Left cardiac atrium (tissue), 4 donors: ENCODE data around the gene ACTR5. TPM values are rescaled to one million over a fixed set of nuclear protein-coding genes. Genes with fewer than 3 reads are reported as not detected.

Source experiments
- ATAC-seq, 2 donors: fragments of 200-7000 bp; cut with Tn5 transposase; one replicate each; pipeline ENCODE4 v1.9.1; 2020; ENCODE audit warnings: mild to moderate bottlenecking in 2 of 2, moderate library complexity in 2 of 2
- DNase-seq: peaks from one replicate; pipeline ENCODE4 v3.0.0-alpha.2; 2020
- intact Hi-C, 2 donors: fragments of 100-400 bp; cut with DNase I; formaldehyde crosslinking; loops; one replicate each; pipeline versions ENCODE4 v1.14.1 to v1.15.1; 2022 to 2023
- total RNA-seq, 2 donors: library from RNA; stranded (reverse); fragmentation: NEBNext Ultra II Directional; extraction: Animal tissue kit (Norgen Biotek cat#: 25700); gene quantifications; one replicate each; pipeline ENCODE4 v1.2.1, GENCODE V29; 2021
- donor health status: DM: no; HTN: yes; CAD: no.
- donor health status: DM: no; HTN: yes; CAD: no; lungs with severe emphysema.
- donor health status: DM: yes; HTN: yes; CAD: no.
- donor health status: Dilated cardiomyopathy.

The ACTR5 gene
- total RNA-seq, 2 donors from 2014 or later: 3.6 to 5.1 TPM

- DNase-seq (no peak), ATAC-seq (no peak)
- intact Hi-C loops: loop anchor here in 1 of 2 donors (5.0 kb wide), 1 partner anchor 80 kb away; no protein-coding TSS in a partner anchor
These were observed 20.6 kb upstream of the ACTR5 start for GRCh38 chr20:38727607-38728190.

DNA sequence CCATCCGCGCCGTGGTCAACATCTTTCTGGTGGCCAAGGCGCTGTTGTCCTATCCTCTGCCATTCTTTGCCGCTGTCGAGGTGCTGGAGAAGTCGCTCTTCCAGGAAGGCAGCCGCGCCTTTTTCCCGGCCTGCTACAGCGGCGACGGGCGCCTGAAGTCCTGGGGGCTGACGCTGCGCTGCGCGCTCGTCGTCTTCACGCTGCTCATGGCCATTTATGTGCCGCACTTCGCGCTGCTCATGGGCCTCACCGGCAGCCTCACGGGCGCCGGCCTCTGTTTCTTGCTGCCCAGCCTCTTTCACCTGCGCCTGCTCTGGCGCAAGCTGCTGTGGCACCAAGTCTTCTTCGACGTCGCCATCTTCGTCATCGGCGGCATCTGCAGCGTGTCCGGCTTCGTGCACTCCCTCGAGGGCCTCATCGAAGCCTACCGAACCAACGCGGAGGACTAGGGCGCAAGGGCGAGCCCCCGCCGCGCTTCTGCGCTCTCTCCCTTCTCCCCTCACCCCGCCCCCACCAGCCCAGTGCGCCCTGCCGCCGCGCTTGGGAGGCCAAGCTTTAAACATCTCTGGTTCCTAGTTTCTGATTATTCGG lies 20.0 kb upstream of the ACTR5 start:
- no peak for ATAC-seq
- DNase-seq: no peak
- intact Hi-C loops: loop anchor here in 1 of 2 donors (5.0 kb wide), 1 partner anchor 81 kb away; no protein-coding TSS in a partner anchor

DNA sequence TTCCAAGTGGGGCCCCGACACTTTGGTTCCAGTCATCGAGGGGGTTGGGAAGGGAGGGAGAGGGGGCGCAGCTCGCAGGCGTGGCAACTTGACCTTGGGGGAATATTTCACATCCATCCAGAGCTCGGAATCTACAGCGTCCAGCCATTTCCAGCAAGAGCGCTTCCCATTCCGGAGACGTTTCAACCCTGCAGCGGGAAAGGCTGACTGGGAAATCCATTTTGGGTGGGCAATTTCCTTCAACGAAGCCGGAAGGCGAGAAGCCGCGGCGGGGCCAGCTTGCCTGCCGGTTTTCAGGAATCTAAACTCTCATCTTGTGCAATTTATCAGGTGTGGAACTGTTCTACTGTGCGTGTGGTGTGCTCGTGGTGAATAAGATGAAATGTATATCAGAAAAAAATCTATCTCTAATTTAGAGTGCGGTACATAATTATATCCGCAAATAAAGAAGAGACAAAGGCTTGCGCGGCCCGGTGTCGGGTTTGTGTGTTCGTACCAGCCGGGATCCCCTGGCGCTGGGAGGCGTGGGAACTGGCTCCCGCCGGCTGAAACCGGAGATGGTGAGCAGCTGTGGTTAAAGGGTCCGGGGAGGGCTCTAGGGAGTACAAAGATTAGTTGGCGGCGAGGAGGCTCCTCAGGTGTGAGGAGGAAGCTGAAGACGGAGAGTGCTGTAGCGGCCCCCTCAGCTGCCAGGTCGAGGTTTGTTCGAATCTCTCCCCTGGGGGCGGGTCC lies 19.2 kb upstream of the ACTR5 start:
- DNase-seq: no peak
- intact Hi-C loops: loop anchor here in 1 of 2 donors (5.0 kb wide), 1 partner anchor 82 kb away; no protein-coding TSS in a partner anchor
- no peak for ATAC-seq

- DNase-seq (no peak), ATAC-seq (no peak)
- intact Hi-C loops: loop anchor here (2.0 to 5.0 kb wide), 2 partner anchors 82 to 83 kb away; no protein-coding TSS in a partner anchor
These were observed 18.5 kb upstream of the ACTR5 start for GRCh38 chr20:38729767-38730166.

DNA sequence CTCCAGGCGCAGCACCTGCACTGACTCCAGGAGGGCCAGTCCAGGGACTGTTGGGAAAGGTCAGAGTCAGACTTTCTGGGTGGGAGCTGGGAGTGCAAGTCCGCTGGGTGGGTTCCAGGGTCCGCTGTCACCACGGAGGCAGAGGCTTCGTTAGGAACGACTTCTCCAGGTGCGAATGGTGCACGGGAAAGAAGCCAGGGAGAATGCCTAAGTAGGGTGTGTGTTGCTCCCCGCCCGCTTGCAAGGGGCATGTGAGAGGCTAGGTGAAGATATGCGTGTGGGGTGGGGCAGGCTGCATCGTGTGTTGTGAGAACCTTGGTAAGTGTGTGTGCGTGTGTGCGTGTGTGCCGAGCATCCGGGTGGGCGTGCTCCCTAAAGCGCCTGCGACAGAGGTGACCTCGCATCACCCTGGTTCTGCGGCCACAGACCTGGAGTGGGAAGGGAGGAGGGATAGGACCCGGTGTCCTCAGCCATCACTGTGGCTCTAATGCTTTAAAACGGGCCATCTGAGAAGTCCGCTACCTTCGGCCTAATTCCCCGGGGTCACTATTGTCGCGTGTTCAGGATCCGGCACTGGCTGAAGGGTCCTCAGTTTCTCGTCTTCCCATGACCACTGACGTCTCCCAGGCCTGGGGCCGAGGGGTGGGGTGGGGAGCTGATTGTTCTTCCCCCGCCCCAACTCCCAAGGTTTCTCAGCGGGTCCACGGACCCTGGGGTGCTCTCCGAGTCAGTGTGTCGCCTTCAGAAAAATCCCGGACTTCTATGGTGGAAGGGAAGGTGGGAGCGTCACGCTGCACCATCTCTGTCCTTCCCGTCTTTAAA lies 17.9 kb upstream of the ACTR5 start:
- intact Hi-C loops: loop anchor here in 1 of 2 donors (2.0 kb wide), 1 partner anchor 84 kb away; no protein-coding TSS in a partner anchor
- no peak for ATAC-seq
- DNase-seq: no peak

DNA sequence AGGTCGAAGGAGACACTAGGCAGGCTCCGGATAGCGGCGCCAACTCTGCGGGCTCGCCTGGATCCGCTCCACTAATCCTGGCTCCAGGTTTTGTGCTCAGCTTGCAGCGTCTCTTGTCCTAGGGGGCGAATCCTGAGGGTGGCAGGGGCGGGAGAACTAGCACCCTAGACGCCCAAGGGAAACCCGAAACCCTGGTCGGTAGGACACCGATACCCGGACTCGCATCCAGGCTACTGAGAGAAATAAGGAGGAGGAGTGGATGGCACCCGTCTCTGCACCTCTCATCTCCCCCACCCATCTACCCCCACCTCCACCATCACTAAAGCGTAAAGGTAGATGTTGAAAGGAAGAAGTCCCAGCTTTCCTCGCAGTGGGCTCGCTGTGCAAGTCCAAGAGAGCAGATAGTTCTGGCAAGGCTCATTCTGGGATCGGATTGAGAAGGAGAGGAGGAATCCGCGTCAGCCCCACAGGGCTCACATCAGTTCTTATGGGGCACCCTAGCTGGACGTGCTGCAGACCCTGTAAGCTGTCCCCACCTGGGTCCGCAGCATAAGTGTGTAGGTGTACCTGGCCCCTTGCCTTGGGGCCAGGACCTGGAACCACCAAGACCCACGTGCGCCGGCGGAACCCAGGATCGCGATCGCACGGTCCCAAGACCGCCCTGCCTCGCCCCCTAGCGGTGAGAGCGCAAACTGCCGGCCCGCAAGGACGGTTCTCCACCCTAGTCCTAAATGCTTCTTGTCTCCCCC lies 17.1 kb upstream of the ACTR5 start:
- DNase-seq: peak; percentile 63
- intact Hi-C loops: loop anchor here in 1 of 2 donors (2.0 kb wide), 1 partner anchor 84 kb away; no protein-coding TSS in a partner anchor
- ATAC-seq: peak; percentile 78 to 85

DNA sequence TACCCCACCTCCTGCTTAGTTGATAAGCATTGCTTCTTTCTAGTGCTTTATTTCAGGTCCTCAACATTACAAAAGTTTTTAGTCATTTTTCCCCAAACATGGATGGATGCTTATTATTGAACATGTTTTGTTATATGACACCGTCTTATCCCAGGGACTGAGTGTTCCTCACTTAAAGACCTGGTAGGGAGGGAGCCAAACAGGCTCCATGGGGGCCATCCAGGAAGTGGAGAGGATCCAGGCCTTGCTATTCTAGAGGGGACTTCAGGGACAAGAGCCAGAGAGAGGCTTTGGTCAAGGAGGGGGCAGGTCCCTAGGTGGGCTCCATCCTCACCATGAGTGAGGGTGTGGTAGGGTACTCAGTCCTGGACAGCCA lies 16.5 kb upstream of the ACTR5 start:
- DNase-seq (no peak), ATAC-seq (no peak)
- intact Hi-C loops: loop anchor here in 1 of 2 donors (2.0 kb wide), 1 partner anchor 85 kb away; no protein-coding TSS in a partner anchor

DNA sequence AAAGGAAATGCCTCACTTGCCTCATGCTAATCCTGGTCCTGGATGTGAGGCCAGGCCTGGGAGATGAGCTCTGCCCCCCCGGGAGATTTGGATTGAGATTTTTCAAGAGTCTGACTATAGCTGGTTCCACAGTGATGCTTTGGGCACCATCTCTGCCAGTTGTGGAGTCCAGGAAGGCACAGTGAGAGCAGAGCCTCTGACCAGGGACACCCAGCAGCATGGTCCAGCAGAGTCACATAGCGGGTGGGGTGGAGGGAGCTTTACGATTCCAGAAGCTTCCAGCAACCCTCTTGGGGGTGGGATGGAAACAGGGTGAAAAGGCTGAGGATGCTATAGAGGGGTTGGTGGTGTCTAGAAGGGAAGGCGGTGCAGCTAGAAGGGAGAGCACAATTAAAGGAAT lies 15.3 kb upstream of the ACTR5 start:
- intact Hi-C loops: no loop called here
- ATAC-seq (no peak), DNase-seq (no peak)

DNA sequence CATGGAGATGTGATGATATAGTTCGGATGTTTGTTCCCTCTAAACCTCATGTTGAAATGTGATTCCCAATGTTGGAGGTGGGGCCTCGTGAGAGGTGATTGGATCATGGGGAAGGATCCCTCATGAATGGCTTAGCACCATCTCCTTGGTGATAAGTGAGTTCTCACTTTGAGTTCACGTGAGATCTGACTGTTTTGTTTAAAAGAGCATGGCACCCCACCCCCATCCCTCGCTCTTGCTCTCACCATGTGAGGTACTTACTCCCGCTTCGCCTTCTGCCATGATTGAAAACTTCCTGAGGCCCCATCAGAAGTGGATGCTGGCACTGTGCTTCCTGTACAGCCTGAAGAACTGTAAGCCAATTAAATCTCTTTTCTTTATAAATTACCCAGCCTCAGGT lies 13.1 kb upstream of the ACTR5 start:
- intact Hi-C loops: no loop called here
- ATAC-seq: no peak
- DNase-seq: no peak

- ATAC-seq (no peak), DNase-seq (no peak)
- intact Hi-C loops: no loop called here
These were observed 10.4 kb upstream of the ACTR5 start for GRCh38 chr20:38737887-38738286.

DNA sequence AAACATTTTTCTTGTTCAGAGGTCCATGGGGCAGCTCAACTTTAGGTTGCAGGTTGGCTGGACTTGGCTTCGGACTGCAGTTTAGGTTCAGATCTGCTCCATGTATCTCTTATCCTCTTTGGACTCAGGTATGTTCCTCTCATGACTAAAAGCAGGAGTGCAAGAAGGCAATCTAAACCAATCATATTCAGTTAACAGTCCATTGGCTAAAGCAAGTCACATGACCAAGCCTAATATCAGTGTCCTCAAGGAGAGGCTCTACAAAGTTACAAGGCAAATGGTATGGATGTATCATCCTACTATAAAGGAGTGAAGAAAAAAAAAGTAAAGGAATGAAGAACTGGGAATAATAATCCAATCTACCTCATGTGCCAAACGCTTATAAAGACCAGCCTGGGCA lies 2.5 kb upstream of the ACTR5 start:
- no peak for ATAC-seq
- no peak for DNase-seq
- intact Hi-C loops: loop anchor here in 1 of 2 donors (5.0 kb wide), 1 partner anchor 98 kb away; no protein-coding TSS in a partner anchor

DNA sequence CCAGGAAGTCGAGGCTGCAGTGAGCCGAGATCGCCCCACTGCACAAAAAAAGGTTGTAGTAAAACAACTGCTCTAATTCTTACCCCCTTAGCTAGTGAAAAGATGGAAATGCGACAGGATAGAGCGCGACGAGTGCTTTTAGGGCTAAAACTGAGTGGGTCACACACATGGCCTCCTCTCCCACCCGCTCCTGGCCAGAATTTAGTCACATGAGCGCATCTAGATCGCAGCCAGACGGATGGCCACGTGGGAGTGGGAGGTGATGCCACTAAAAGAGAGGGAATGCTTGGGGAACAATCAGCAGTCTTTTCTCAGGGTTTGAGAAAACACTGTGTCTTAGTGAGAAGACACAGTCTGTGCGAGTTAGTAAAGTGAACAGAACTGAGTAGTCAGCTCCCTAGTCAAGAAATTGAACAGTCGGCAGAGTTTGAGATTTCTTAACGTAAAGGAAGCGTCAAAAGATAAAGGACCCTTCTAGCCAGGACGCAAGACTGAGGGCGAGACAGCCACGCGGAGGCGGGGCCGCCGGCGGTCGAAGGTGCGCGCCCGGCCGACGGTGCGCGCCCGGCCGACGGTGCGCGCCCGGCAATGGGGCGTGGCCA lies 664 bp upstream of the ACTR5 start:
- DNase-seq: no peak
- intact Hi-C loops: loop anchor here in 1 of 2 donors (5.0 kb wide), 1 partner anchor 100 kb away; no protein-coding TSS in a partner anchor
- ATAC-seq: no peak

DNA sequence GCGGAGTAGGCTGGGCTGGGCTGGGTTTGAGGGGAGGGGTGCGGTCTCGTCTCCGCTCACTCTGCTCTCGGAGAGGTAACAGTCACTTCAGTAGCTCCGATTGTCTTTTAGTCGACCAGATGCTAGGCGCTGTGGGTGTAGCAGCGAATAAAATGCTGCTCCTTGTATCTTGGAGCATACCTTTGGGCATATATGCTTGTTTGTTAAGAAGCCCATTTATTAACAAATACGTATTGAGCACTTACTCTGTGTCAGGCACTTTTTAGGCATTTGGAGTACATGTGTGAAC lies 545 bp downstream of the ACTR5 start:
- peak in 1 of 2 donors; percentile 38 for ATAC-seq

GRCh38 chr20:38751360-38751976 lies 3.2 kb downstream of the ACTR5 start:
- no peak for ATAC-seq
- no peak for DNase-seq
- intact Hi-C loops: loop anchor here in 1 of 2 donors (5.0 kb wide), 1 partner anchor 104 kb away; no protein-coding TSS in a partner anchor

More for the DNA sequence above, 545 bp downstream of the ACTR5 start:
- intact Hi-C loops: loop anchor here in 1 of 2 donors (5.0 kb wide), 1 partner anchor 102 kb away; no protein-coding TSS in a partner anchor
- no peak for DNase-seq

- DNase-seq (no peak), ATAC-seq (no peak)
- intact Hi-C loops: loop anchor here in 1 of 2 donors (5.0 kb wide), 1 partner anchor 105 kb away; no protein-coding TSS in a partner anchor
These were observed 3.8 kb downstream of the ACTR5 start for GRCh38 chr20:38752029-38752428.

- intact Hi-C loops: loop anchor here in 1 of 2 donors (5.0 kb wide), 1 partner anchor 108 kb away; no protein-coding TSS in a partner anchor
- DNase-seq (no peak), ATAC-seq (no peak)
These were observed 6.7 kb downstream of the ACTR5 start for GRCh38 chr20:38754924-38755323.

DNA sequence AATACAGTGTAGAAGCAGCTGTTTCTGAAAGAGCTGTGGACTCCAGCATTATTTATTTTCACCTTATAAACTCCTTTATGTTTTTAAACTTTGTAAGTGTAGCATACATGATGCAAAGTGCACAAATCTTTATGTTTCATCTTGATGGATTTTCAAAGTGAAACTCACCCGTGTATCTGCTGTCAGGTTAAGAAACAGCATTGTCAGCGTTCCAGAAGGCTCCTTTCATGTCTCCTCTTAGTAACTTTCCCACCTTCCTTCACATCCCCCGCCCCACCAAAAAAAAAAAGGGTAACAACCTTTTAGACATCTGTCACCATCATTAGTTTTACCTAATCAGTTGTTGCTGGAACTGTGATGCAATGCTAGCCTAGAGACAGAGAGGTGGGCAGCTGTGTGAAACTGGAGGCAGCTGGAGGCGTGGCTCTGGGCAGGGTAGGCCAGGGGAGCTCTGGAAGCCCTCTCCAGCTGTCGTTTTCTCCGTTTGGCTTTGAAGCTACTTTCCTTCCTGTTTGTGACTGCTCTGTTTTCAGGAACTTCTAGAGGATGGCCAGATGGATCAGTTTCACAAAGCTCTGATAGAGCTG lies 7.2 kb downstream of the ACTR5 start:
- ATAC-seq: no peak
- DNase-seq: no peak
- intact Hi-C loops: no loop called here
